Endothelial cell (in vitro differentiated cells): ENCODE data around the gene CALCR. TPM values are rescaled to one million over a fixed set of nuclear protein-coding genes. Genes with fewer than 3 reads are reported as not detected.

Source experiments
- DNase-seq: peaks from one replicate; pipeline ENCODE4 v3.0.0; 2021; ENCODE audit warnings: low spot score
- H3K27ac Mint-ChIP-seq: one replicate; pipeline ENCODE4 v1.8.0; 2021; ENCODE audit warnings: mixed read lengths, inconsistent platforms; ENCODE audit not compliant: unreplicated experiment
- H3K27me3 Mint-ChIP-seq: one replicate; pipeline ENCODE4 v1.8.0; 2021; ENCODE audit warnings: mild to moderate bottlenecking, moderate library complexity, mixed read lengths, inconsistent platforms; ENCODE audit not compliant: unreplicated experiment
- H3K36me3 Mint-ChIP-seq: one replicate; pipeline ENCODE4 v1.8.0; 2021; ENCODE audit warnings: mild to moderate bottlenecking, low read depth, mixed read lengths, inconsistent platforms; ENCODE audit not compliant: unreplicated experiment
- H3K4me1 Mint-ChIP-seq: one replicate; pipeline ENCODE4 v1.8.0; 2021; ENCODE audit warnings: mild to moderate bottlenecking, mixed read lengths, inconsistent platforms; ENCODE audit not compliant: unreplicated experiment
- H3K4me3 Mint-ChIP-seq: one replicate; pipeline ENCODE4 v1.8.0; 2021; ENCODE audit warnings: mild to moderate bottlenecking, mixed read lengths, inconsistent platforms; ENCODE audit not compliant: unreplicated experiment
- H3K9me3 Mint-ChIP-seq: one replicate; pipeline ENCODE4 v1.8.0; 2021; ENCODE audit warnings: mixed read lengths, inconsistent platforms; ENCODE audit not compliant: unreplicated experiment
- CTCF ChIP-seq: fragments of 200-600 bp; sonication (generic); IDR thresholded peaks from one replicate; pipeline ENCODE4 v1.5.0; 2021; ENCODE audit warnings: antibody characterized with exemption; ENCODE audit not compliant: unreplicated experiment
- total RNA-seq: library from RNA; stranded (reverse); fragmentation: NEBNext Ultra II Directional; extraction: Animal tissue kit (Norgen Biotek cat#: 25700); gene quantifications from one replicate; pipeline ENCODE4 v1.2.1, GENCODE V29; 2021; ENCODE audit not compliant: unreplicated experiment

Gene CALCR
- total RNA-seq, 1 donor from 2014 or later, result 0.62 TPM

- Mint-ChIP-seq H3K4me1 (no peaks in the 10 kb centered on the region), H3K27me3 (no peaks in the 10 kb centered on the region), H3K9me3 (no peaks in the 10 kb centered on the region), H3K36me3 (no peaks in the 10 kb centered on the region), H3K4me3 (no peak overlapping the region), H3K27ac (no peak overlapping the region)
- no peak for TF ChIP-seq CTCF
- no peak for DNase-seq
Observed at GRCh38 chr7:93471456-93471855, 103.1 kb downstream of the CALCR start.

- Mint-ChIP-seq H3K27ac (no peak overlapping the region), H3K27me3 (no peaks in the 10 kb centered on the region), H3K4me1 (no peaks in the 10 kb centered on the region), H3K9me3 (no peaks in the 10 kb centered on the region), H3K4me3 (no peak overlapping the region), H3K36me3 (no peaks in the 10 kb centered on the region)
- TF ChIP-seq CTCF, result no peak
- no peak for DNase-seq
Observed at GRCh38 chr7:93463764-93464163, 110.8 kb downstream of the CALCR start.

- no peaks in the 10 kb centered on the region for H3K36me3 Mint-ChIP-seq
- H3K27me3 Mint-ChIP-seq, result no peaks in the 10 kb centered on the region
Observed at GRCh38 chr7:93461350-93461749, 113.2 kb downstream of the CALCR start.

GRCh38 chr7:93453262-93453661 is 121.3 kb downstream of the CALCR start:
- no peak for DNase-seq
- Mint-ChIP-seq H3K27me3 (peaks cover 2% of the 10 kb centered on the region), H3K36me3 (no peaks in the 10 kb centered on the region), H3K4me3 (no peak overlapping the region), H3K9me3 (no peaks in the 10 kb centered on the region), H3K4me1 (no peaks in the 10 kb centered on the region), H3K27ac (no peak overlapping the region)
- no peak for TF ChIP-seq CTCF

More at GRCh38 chr7:93461350-93461749, 113.2 kb downstream of the CALCR start:
- no peak for DNase-seq
- no peak overlapping the region for H3K4me3 Mint-ChIP-seq
- H3K4me1 Mint-ChIP-seq, result no peaks in the 10 kb centered on the region
- TF ChIP-seq CTCF, result no peak
- H3K9me3 Mint-ChIP-seq, result no peaks in the 10 kb centered on the region
- H3K27ac Mint-ChIP-seq, result no peak overlapping the region

GRCh38 chr7:93448176-93448575 is 126.3 kb downstream of the CALCR start:
- DNase-seq, result no peak
- Mint-ChIP-seq H3K27ac (no peak overlapping the region), H3K4me3 (no peak overlapping the region), H3K9me3 (no peaks in the 10 kb centered on the region), H3K27me3 (peaks cover 2% of the 10 kb centered on the region), H3K36me3 (no peaks in the 10 kb centered on the region), H3K4me1 (no peaks in the 10 kb centered on the region)
- TF ChIP-seq CTCF, result no peak
